ENCODE measurements around the gene CLEC1A.

DNA sequence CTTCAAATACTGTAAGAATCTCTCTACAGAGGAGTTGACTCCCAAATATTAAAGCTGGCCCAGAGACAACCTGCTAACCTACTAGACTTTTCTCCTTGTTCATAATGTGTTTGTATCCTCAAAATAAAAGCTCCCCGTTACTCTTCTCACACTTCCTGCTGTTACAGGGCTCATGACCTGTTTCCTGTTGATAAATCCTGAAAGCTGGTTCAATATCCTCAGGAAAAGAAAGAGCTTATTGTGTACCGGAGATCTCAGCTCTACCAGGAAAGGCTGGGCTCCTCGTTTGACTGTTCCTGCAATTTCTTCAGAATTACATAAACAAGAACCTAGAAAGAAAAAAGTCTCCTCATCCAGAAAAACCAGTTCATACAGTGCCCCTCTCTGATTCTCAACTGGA, 30.8 kb downstream of the CLEC1A start:
- no peak for TF ChIP-seq POLR2A (IDR thresholded peaks at IDR 0.05)
- TF ChIP-seq, protein P1, sequence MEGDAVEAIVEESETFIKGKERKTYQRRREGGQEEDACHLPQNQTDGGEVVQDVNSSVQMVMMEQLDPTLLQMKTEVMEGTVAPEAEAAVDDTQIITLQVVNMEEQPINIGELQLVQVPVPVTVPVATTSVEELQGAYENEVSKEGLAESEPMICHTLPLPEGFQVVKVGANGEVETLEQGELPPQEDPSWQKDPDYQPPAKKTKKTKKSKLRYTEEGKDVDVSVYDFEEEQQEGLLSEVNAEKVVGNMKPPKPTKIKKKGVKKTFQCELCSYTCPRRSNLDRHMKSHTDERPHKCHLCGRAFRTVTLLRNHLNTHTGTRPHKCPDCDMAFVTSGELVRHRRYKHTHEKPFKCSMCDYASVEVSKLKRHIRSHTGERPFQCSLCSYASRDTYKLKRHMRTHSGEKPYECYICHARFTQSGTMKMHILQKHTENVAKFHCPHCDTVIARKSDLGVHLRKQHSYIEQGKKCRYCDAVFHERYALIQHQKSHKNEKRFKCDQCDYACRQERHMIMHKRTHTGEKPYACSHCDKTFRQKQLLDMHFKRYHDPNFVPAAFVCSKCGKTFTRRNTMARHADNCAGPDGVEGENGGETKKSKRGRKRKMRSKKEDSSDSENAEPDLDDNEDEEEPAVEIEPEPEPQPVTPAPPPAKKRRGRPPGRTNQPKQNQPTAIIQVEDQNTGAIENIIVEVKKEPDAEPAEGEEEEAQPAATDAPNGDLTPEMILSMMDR (IDR thresholded peaks at IDR 0.05): no peak

Data from uterus (tissue), 2 donors.